Prostate gland (tissue), 2 donors: Measurements from ENCODE around the gene ANKRA2. TPM values are rescaled to one million over a fixed set of nuclear protein-coding genes. Genes with fewer than 3 reads are reported as not detected.
"Not testable (repeated sequence)": the region's sequence is repeated elsewhere in the genome, so short reads cannot be mapped to it uniquely, and the experiment has no call there.

Experiments
- DNase-seq: peaks from one replicate; pipeline ENCODE4 v3.0.0-alpha.2; 2019; ENCODE audit warnings: low spot score
- H3K27ac ChIP-seq, 2 donors: fragments of 200-600 bp; sonication (generic); 2 replicates each; pipeline ENCODE4 v1.5.1; 2017 to 2019
- H3K27me3 ChIP-seq: fragments of 200-600 bp; sonication (generic); replicated peaks from 2 replicates; pipeline ENCODE4 v1.5.1; 2019; ENCODE audit not compliant: insufficient read depth
- H3K36me3 ChIP-seq, 2 donors: fragments of 200-600 bp; sonication (generic); 1 replicate in 1 of 2; 2 replicates in 1 of 2; pipeline versions ENCODE4 v1.5.1 to v1.8.1; 2017 to 2019
- H3K4me1 ChIP-seq: fragments of 200-600 bp; sonication (generic); replicated peaks from 2 replicates; pipeline ENCODE4 v1.5.1; 2019
- H3K4me3 ChIP-seq, 2 donors: fragments of 200-600 bp; sonication (generic); 2 replicates each; pipeline ENCODE4 v1.5.1; 2017 to 2019
- H3K9me3 ChIP-seq: fragments of 200-600 bp; sonication (generic); 2 replicates; pipeline ENCODE4 v1.5.1; 2017
- POLR2A ChIP-seq: fragments of 450-650 bp; IDR thresholded peaks from one replicate; pipeline ENCODE4 v1.6.1; 2016; ENCODE audit warnings: antibody characterized with exemption, mild to moderate bottlenecking
- POLR2AphosphoS5 ChIP-seq: sonication (generic); formaldehyde crosslinking; IDR thresholded peaks from one replicate; pipeline ENCODE4 v1.6.1; 2017; ENCODE audit warnings: antibody characterized with exemption
- WGBS: methylation state at CpG from one replicate; pipeline ENCODE4 v1.1.5; 2018; 5-methylcytosine and 5-hydroxymethylcytosine counted together
- intact Hi-C: fragments of 100-400 bp; cut with DNase I; formaldehyde crosslinking; loops from one replicate; pipeline ENCODE4 v1.14.2; 2022
- total RNA-seq, 2 donors: library from RNA; depleted of rRNA; stranded (reverse); fragments of >200 nt; gene quantifications; one replicate each; pipeline ENCODE4 v1.1.0, GENCODE V29; 2016
- TF ChIP-seq, protein P1 (sequence below), 4 experiments: fragments of 200-600 bp in 2 of 4; fragments of 450-650 bp in 2 of 4; sonication (generic) in 2 of 4; IDR thresholded peaks; 1 replicate in 3 of 4; 2 replicates in 1 of 4; pipeline ENCODE4 v1.5.1; 2016 to 2019; ENCODE audit warnings: antibody characterized with exemption in 4 of 4, mild to moderate bottlenecking in 2 of 4, moderate library complexity in 2 of 4

The ANKRA2 gene
- total RNA-seq, 2 donors from 2014 or later: 36.5 to 43.1 TPM

DNA sequence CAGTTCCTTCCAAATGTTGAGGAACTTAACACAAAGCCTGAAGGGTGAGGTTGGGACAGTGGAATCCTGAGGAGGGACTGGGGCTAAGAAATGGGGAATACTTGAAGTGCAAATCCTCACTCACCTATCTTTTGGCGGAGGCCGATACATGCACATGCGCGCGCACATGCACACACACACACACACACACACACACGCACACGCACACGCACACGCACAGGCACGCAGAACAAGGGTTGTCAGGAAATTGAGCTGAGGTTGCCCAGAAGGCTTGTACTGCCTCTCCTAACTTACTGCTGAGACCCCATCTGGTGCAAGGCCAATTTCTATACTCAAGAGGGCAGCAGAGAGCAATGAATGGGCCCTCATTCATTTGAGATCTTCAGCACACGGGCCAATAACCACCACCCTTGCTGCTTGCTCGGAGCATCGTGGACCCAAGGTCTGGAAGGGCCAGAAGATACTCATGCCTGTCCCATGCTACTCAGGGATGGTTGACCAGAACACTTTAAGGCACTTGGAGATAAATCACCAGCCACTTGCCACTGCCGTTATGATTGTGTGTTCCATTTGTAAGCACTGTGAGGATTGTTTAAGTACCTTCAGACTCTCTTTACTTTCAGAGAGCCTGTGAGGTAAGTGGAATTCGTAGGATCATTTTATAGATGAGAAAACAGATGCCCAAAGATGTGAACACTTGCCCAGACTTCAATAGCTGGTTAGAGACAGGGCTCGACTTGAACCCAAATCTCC is 45.7 kb downstream of the ANKRA2 start:
- intact Hi-C loops: no loop called here
- 10% methylated on average over 16 of the region's 16 CpGs for WGBS
- no peak overlapping the region for H3K27ac ChIP-seq

DNA sequence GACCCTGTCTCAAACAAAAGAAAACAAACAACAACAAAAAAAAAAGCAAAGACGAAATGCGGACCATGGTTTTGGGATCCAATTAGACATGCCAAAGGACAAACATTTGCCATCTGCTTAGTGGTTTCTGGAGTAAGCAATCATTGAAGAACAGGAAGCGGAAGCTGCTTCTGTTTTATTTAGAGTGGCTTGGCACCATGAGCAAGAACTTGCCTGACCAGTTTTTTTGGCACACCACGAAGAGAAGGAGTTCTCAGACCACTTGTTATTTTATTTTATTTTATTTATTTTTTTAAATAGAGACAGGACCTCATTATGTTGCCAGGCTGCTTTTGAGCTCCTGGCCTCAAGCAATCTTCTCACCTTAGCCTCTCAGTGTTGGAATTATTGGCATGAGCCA is 50.2 kb downstream of the ANKRA2 start:
- Histone ChIP-seq H3K36me3 (no peaks in the 10 kb centered on the region), H3K9me3 (no peaks in the 10 kb centered on the region), H3K27me3 (no peaks in the 10 kb centered on the region), H3K4me3 (no peak overlapping the region), H3K27ac (peak overlapping the region; percentile 29), H3K4me1 (no peaks in the 10 kb centered on the region)
- DNase-seq: peak; percentile 86
- intact Hi-C loops: no loop called here
- no peak for TF ChIP-seq POLR2A
- peak; percentile 95 for TF ChIP-seq POLR2AphosphoS5
- WGBS: 17% methylated on average over 4 of the region's 4 CpGs

More for the DNA sequence above, 45.7 kb downstream of the ANKRA2 start:
- TF ChIP-seq POLR2A: no peak
- TF ChIP-seq POLR2AphosphoS5: peak; percentile 55
- TF ChIP-seq, protein P1, sequence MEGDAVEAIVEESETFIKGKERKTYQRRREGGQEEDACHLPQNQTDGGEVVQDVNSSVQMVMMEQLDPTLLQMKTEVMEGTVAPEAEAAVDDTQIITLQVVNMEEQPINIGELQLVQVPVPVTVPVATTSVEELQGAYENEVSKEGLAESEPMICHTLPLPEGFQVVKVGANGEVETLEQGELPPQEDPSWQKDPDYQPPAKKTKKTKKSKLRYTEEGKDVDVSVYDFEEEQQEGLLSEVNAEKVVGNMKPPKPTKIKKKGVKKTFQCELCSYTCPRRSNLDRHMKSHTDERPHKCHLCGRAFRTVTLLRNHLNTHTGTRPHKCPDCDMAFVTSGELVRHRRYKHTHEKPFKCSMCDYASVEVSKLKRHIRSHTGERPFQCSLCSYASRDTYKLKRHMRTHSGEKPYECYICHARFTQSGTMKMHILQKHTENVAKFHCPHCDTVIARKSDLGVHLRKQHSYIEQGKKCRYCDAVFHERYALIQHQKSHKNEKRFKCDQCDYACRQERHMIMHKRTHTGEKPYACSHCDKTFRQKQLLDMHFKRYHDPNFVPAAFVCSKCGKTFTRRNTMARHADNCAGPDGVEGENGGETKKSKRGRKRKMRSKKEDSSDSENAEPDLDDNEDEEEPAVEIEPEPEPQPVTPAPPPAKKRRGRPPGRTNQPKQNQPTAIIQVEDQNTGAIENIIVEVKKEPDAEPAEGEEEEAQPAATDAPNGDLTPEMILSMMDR (IDR thresholded peaks at IDR 0.05): peak in 3 of 4 experiments; percentile 61 to 78 (median 76)
- no peaks in the 10 kb centered on the region for H3K9me3 ChIP-seq
- no peaks in the 10 kb centered on the region for H3K4me1 ChIP-seq
- H3K27me3 ChIP-seq: no peaks in the 10 kb centered on the region
- no peak overlapping the region for H3K4me3 ChIP-seq
- no peaks in the 10 kb centered on the region for H3K36me3 ChIP-seq
- DNase-seq: peak; percentile 76

DNA sequence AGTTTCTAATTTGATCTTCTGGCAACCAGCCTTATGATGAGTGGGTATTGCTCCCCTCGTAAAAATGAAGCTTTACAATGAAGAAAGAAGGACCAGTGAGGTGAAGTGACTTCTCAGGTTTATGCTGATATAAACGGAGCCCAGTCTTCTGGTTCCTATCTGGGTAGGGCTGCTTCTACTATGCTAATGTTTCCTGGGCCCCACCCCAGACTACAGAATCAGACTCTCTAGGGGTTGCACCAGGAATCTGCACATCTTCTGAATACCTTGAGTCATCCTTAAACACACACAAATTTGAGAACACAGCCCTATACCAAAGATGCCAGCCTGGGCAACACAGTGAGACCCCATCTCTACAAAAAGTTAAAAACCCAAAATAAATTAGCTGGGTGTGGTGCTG is 51.0 kb downstream of the ANKRA2 start:
- Histone ChIP-seq H3K4me1 (no peaks in the 10 kb centered on the region), H3K4me3 (no peak overlapping the region), H3K27ac (no peak overlapping the region), H3K27me3 (no peaks in the 10 kb centered on the region), H3K36me3 (no peaks in the 10 kb centered on the region), H3K9me3 (no peaks in the 10 kb centered on the region)
- DNase-seq: no peak
- TF ChIP-seq POLR2A (no peak), POLR2AphosphoS5 (no peak)
- TF ChIP-seq, protein P1 (IDR thresholded peaks at IDR 0.05): no peak
- intact Hi-C loops: no loop called here
- WGBS: 27% methylated on average over 2 of the region's 2 CpGs

DNA sequence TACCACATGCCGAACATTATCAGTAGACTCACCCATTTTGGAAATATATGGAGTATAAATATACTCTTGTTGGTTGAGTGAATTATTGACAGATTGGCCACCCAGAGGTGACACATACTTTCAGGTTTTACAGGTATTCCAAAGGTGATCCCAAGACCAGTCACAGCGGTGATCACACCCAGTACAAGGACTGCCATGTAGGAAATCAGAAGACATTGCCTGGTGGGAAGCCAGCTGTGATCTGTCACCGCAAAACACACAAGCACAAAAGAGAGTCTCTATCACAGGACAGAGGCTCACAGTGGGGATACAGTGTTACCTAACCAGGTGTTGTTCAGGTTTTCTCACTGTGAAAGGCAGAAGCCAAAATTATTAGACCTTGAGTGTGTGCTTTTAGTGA is 51.4 kb downstream of the ANKRA2 start:
- Histone ChIP-seq H3K9me3 (no peaks in the 10 kb centered on the region), H3K27ac (no peak overlapping the region)
- WGBS: 89% methylated on average over 3 of the region's 3 CpGs

DNA sequence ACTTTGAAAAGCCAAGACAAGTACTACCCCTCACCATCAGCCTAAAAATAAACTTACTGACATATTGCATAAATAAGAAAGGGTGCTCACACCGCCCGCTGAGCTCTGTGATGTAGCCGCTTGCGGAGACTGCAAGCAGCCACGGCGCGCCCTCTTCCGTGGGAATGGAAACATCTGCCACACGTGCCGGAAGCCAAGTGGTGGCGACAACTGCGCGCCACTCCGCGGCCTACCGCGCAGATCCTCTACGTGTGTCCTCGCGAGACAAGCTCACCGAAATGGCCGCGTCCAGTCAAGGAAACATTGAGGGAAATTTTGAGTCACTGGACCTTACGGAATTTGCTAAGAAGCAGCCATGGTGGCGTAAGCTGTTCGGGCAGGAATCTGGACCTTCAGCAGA is 56.9 kb downstream of the ANKRA2 start:
- H3K27me3 ChIP-seq, intact Hi-C loops, H3K4me3 ChIP-seq, H3K9me3 ChIP-seq, DNase-seq, H3K4me1 ChIP-seq, H3K27ac ChIP-seq, H3K36me3 ChIP-seq: not testable (repeated sequence)
- 97% methylated on average over 26 of the region's 26 CpGs for WGBS

More for the DNA sequence above, 51.4 kb downstream of the ANKRA2 start:
- no peak for DNase-seq
- no peaks in the 10 kb centered on the region for H3K4me1 ChIP-seq
- TF ChIP-seq POLR2A: no peak
- no peak for TF ChIP-seq POLR2AphosphoS5
- TF ChIP-seq, protein P1 (IDR thresholded peaks at IDR 0.05): no peak
- intact Hi-C loops: no loop called here
- no peak overlapping the region for H3K4me3 ChIP-seq
- H3K27me3 ChIP-seq: no peaks in the 10 kb centered on the region
- H3K36me3 ChIP-seq: no peaks in the 10 kb centered on the region

DNA sequence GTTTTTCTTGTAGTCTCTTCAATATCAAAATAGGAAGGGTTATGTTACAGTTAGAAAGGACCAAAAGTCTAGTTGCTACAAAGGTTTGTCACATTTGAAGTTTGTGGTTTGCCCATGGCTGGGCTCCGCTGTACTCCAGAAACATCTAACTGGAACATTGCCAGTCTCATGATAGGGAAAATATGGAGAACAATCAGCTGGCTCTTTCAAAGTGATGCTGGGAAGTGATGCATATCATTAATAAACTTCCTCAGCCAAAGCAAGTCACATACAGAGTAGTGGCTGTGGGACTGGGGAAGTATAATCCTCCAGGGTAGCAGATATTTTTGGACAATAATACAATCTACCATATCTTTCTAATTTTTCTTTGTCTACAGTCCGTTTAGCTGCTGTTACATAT is 58.4 kb downstream of the ANKRA2 start:
- Histone ChIP-seq H3K27ac (no peak overlapping the region), H3K36me3 (peaks cover 5 to 9% of the 10 kb centered on the region in 2 donors), H3K9me3 (no peaks in the 10 kb centered on the region), H3K27me3 (no peaks in the 10 kb centered on the region), H3K4me3 (no peak overlapping the region), H3K4me1 (no peaks in the 10 kb centered on the region)
- DNase-seq: no peak
- TF ChIP-seq, protein P1 (IDR thresholded peaks at IDR 0.05): no peak
- TF ChIP-seq POLR2AphosphoS5 (no peak), POLR2A (no peak)
- 46% methylated on average over 2 of the region's 2 CpGs for WGBS
- intact Hi-C loops: no loop called here
